K562 (cell line): ENCODE measurements around the gene ZBTB25. TPM values are rescaled to one million over a fixed set of nuclear protein-coding genes. Genes with fewer than 3 reads are reported as not detected.

Source experiments
- ATAC-seq: fragments of 200-7000 bp; cut with Tn5 transposase; 3 replicates; pipeline ENCODE4 v1.9.1; 2020; ENCODE audit warnings: moderate library complexity
- BruUV-seq: library from RNA; stranded (reverse); fragments of 400-500 nt; replicated peaks from 2 replicates; lab custom pipeline; 2021; lab: Mats Ljungman, UMichigan
- CTCF ChIA-PET: fragments of 300-600 bp; formaldehyde crosslinking; extraction: SDS; loops from one replicate; lab custom pipeline; 2021; ENCODE audit warnings: low intra/inter-chr PET ratio; lab: Yijun Ruan, JAX
- POLR2A ChIA-PET: fragments of 300-600, 350-650 bp; sonication (Branson Sonifier 250); formaldehyde crosslinking; extraction: SDS; loops from one replicate; lab custom pipeline; 2021; ENCODE audit warnings: antibody characterized with exemption, inconsistent platforms; lab: Yijun Ruan, JAX
- DNase-seq, 4 experiments: peaks; one replicate each; pipeline versions ENCODE4 v3.0.0 to v3.0.0-alpha.2; 2011 to 2018; ENCODE audit warnings: low spot score in 3 of 4, mixed read lengths in 3 of 4; ENCODE audit errors: extremely low read depth in 1 of 4
- FAIRE-seq: peaks from 2 replicates; lab custom pipeline; 2011; peaks lifted over from hg19 to GRCh38; lab: Jason Lieb, UNC
- H2AFZ ChIP-seq: 2 replicates; pipeline ENCODE4 v1.6.0; 2011; ENCODE audit warnings: low read depth, low read length, control low read depth, inconsistent platforms
- H3K27ac ChIP-seq: fragments of 200-600 bp; 3 replicates; pipeline ENCODE4 v1.8.0; 2011; ENCODE audit warnings: low read depth, mild to moderate bottlenecking, control low read depth, inconsistent platforms, low read length, moderate library complexity, mixed read lengths; ENCODE audit errors: extremely low read depth
- H3K27me3 ChIP-seq, 2 experiments: fragments of 300-600 bp in 1 of 2; 2 replicates in 1 of 2; 3 replicates in 1 of 2; pipeline versions ENCODE4 v1.6.0 to v1.8.0; 2011; ENCODE audit warnings: inconsistent platforms in 2 of 2, low read length in 2 of 2, mild to moderate bottlenecking in 1 of 2, mixed read lengths in 1 of 2, moderate library complexity in 1 of 2; ENCODE audit not compliant: control insufficient read depth in 2 of 2, insufficient read depth in 2 of 2
- H3K36me3 ChIP-seq: fragments of 300-600 bp; 3 replicates; pipeline ENCODE4 v1.8.0; 2011; ENCODE audit warnings: mild to moderate bottlenecking, low read length, inconsistent platforms; ENCODE audit not compliant: control insufficient read depth, insufficient read depth
- H3K4me1 ChIP-seq, 2 experiments: fragments of 200-600 bp in 1 of 2; replicated peaks in 1 of 2; 2 replicates in 1 of 2; 3 replicates in 1 of 2; pipeline versions ENCODE4 v1.5.1 to v1.8.0; 2011; ENCODE audit warnings: inconsistent platforms in 2 of 2, low read length in 2 of 2, mild to moderate bottlenecking in 1 of 2, mixed read lengths in 1 of 2, moderate library complexity in 1 of 2; ENCODE audit not compliant: control insufficient read depth in 2 of 2, insufficient read depth in 2 of 2
- H3K4me2 ChIP-seq: 2 replicates; pipeline ENCODE4 v1.6.1; 2011; ENCODE audit warnings: low read length, control low read depth, inconsistent platforms, mixed read lengths; ENCODE audit not compliant: insufficient read depth
- H3K4me3 ChIP-seq: fragments of 200-600 bp; sonication (generic), shearing (Covaris generic); 2 replicates; pipeline ENCODE4 v1.5.1; 2016; ENCODE audit warnings: control low read depth, inconsistent platforms
- H3K79me2 ChIP-seq: fragments of 200-600 bp; 3 replicates; pipeline ENCODE4 v1.8.0; 2011; ENCODE audit warnings: low read length, inconsistent platforms; ENCODE audit not compliant: control insufficient read depth, insufficient read depth
- H3K9ac ChIP-seq, 2 experiments: 2 replicates each; pipeline versions ENCODE4 v1.6.0 to v1.6.1; 2011; ENCODE audit warnings: low read depth in 2 of 2, low read length in 2 of 2, control low read depth in 1 of 2, inconsistent platforms in 1 of 2, mild to moderate bottlenecking in 1 of 2, mixed read lengths in 1 of 2; ENCODE audit not compliant: insufficient read depth in 1 of 2
- H3K9me1 ChIP-seq: one replicate; pipeline ENCODE4 v1.6.0; 2011; ENCODE audit warnings: inconsistent platforms, mild to moderate bottlenecking, low read length, moderate library complexity; ENCODE audit not compliant: control insufficient read depth, insufficient read depth
- H3K9me3 ChIP-seq: replicated peaks from 2 replicates; pipeline ENCODE4 v1.5.1; 2011; ENCODE audit warnings: low read depth, low read length, inconsistent platforms; ENCODE audit not compliant: control insufficient read depth, insufficient read depth
- H4K20me1 ChIP-seq: replicated peaks from 2 replicates; pipeline ENCODE4 v1.6.1; 2011; ENCODE audit warnings: low read length, inconsistent platforms, mixed read lengths; ENCODE audit not compliant: control insufficient read depth, insufficient read depth
- CREBBP ChIP-seq: IDR thresholded peaks from one replicate; pipeline ENCODE4 v1.6.1; 2012; ENCODE audit warnings: low read depth, mild to moderate bottlenecking, control low read depth, inconsistent platforms, low read length
- ETS2 ChIP-seq: IDR thresholded peaks from 2 replicates; pipeline ENCODE4 v1.6.1; 2016; ENCODE audit warnings: borderline replicate concordance, missing genetic modification characterization, mild to moderate bottlenecking, moderate library complexity, missing compliant biosample characterization; ENCODE audit not compliant: poor library complexity, severe bottlenecking
- FUS ChIP-seq: fragments of 200-400 bp; formaldehyde crosslinking; optimal IDR thresholded peaks from 2 replicates; pipeline ENCODE3; 2017; ENCODE audit warnings: low read depth, low read length
- MXD1 ChIP-seq: fragments of 250-450 bp; sonication (Bioruptor Pico); IDR thresholded peaks from 2 replicates; pipeline ENCODE4 v1.8.0; 2021; ENCODE audit warnings: borderline replicate concordance, mild to moderate bottlenecking, moderate library complexity; ENCODE audit not compliant: poor library complexity, severe bottlenecking
- NCOA4 ChIP-seq: fragments of 450-650 bp; IDR thresholded peaks from 2 replicates; pipeline ENCODE4 v1.6.1; 2018; ENCODE audit warnings: mild to moderate bottlenecking; ENCODE audit not compliant: partially characterized antibody
- NCOR1 ChIP-seq: fragments of 450-650 bp; IDR thresholded peaks from 2 replicates; pipeline ENCODE4 v1.6.1; 2016; ENCODE audit warnings: mild to moderate bottlenecking, moderate library complexity
- NFXL1 ChIP-seq: fragments of 450-650 bp; formaldehyde crosslinking; IDR thresholded peaks from 2 replicates; pipeline ENCODE4 v1.4.0; 2021; ENCODE audit warnings: mild to moderate bottlenecking
- RAD21 ChIP-seq, 2 experiments: fragments of 250-450 bp in 1 of 2; fragments of 450-650 bp in 1 of 2; sonication (Bioruptor Pico) in 1 of 2; formaldehyde crosslinking in 1 of 2; IDR thresholded peaks in 1 of 2; conservative IDR thresholded peaks in 1 of 2; 2 replicates each; pipeline versions ENCODE4 v1.4.0 to v1.8.0; 2020 to 2022; ENCODE audit warnings: mild to moderate bottlenecking in 2 of 2, moderate library complexity in 1 of 2
- SRSF3 ChIP-seq: fragments of 200-400 bp; formaldehyde crosslinking; IDR thresholded peaks from 2 replicates; pipeline ENCODE4 v1.6.1; 2016; ENCODE audit warnings: mild to moderate bottlenecking, low read length, moderate library complexity; ENCODE audit not compliant: insufficient read depth
- ZNF146 ChIP-seq: IDR thresholded peaks from one replicate; pipeline ENCODE4 v1.6.1; 2018; ENCODE audit warnings: missing compliant biosample characterization; ENCODE audit not compliant: unreplicated experiment
- WGBS: fragments of 100-300 bp; shearing (Covaris generic); methylation state at CpG from one replicate; pipeline ENCODE4 v1.1.6; 2016; ENCODE audit warnings: low coverage, mixed read lengths; ENCODE audit not compliant: insufficient coverage; ENCODE audit errors: missing lambda C conversion rate; 5-methylcytosine and 5-hydroxymethylcytosine counted together
- in situ Hi-C: fragments of 300-500 bp; cut with MboI; formaldehyde crosslinking; loops from 4 replicates; pipeline ENCODE4 v1.15.0; 2018; ENCODE audit warnings: inconsistent platforms, mixed read lengths
- intact Hi-C: fragments of 100-400 bp; cut with micrococcal nuclease; formaldehyde crosslinking; loops from 2 replicates; pipeline ENCODE4 v1.14.2; 2022
- polyA plus RNA-seq, 8 experiments: library from polyadenylated mRNA; depleted of rRNA in 4 of 8; stranded (reverse) in 5 of 8; unstranded in 3 of 8; fragments of >200 nt; fragmentation: Nextera tagmentation in 2 of 8; fragmentation: Illumina TruSeq in 1 of 8; extraction: Ambion mirVana in 2 of 8; extraction: Trizol in 1 of 8; gene quantifications; 2 replicates each; pipeline versions ENCODE4 v1.2.1 to v1.2.3, GENCODE V29; 2011 to 2014; ENCODE audit warnings: inconsistent platforms in 1 of 8, missing spikeins in 1 of 8
- total RNA-seq, 7 experiments: library from RNA; depleted of rRNA in 6 of 7; stranded (reverse); fragments of >200 nt in 6 of 7; fragmentation: Illumina TruSeq in 2 of 7; extraction: Trizol in 2 of 7; gene quantifications; 2 replicates each; pipeline versions ENCODE4 v1.2.1 to v1.2.3, GENCODE V29; 2011 to 2021; ENCODE audit warnings: low replicate concordance in 1 of 7

Gene ZBTB25
- total and polyA plus RNA-seq, 9 of the 15 experiments (the other 6 are each of a cell fraction or from before 2014, with no cell fraction given) = 0.61 to 3.9 (median 2.3) TPM

GRCh38 chr14:64422756-64423155, 80.9 kb downstream of the ZBTB25 start:
- ATAC-seq (no peak), DNase-seq (no peak)
- no peak overlapping the region for H3K9ac ChIP-seq
- peaks cover 84% of the 10 kb centered on the region for H3K36me3 ChIP-seq
- 90% methylated on average over 7 of the region's 7 CpGs for WGBS
- H4K20me1 ChIP-seq = no peaks in the 10 kb centered on the region
- POLR2A ChIA-PET = no interaction called here
- intact Hi-C loops = loop anchor here (10.0 kb wide), 1 partner anchor 78 kb away; no protein-coding TSS in a partner anchor
- H3K27me3 ChIP-seq = no peaks in the 10 kb centered on the region
- no peaks in the 10 kb centered on the region for H3K9me1 ChIP-seq
- BruUV-seq = no TSS peak
- TF ChIP-seq NFXL1 = no peak
- no peak for TF ChIP-seq ZNF146 (CRISPR knock-in tag)
- no peak for TF ChIP-seq NCOR1
- no peak for TF ChIP-seq MXD1
- TF ChIP-seq CREBBP = no peak
- no peak for TF ChIP-seq NCOA4
- no peak for TF ChIP-seq RAD21 (CRISPR knock-in tag; conservative IDR thresholded peaks at IDR 0.05 in 1 of 2, IDR thresholded peaks at IDR 0.05 in 1 of 2)
- no peak for TF ChIP-seq FUS
- TF ChIP-seq SRSF3 = no peak
- TF ChIP-seq ETS2 (tag) = no peak
- TF ChIP-seq, all 486 proteins: peak for 0
- H2AFZ ChIP-seq = no peak overlapping the region
- no peak overlapping the region for H3K4me3 ChIP-seq
- no peak overlapping the region for H3K27ac ChIP-seq
- no peak for FAIRE-seq
- no peaks in the 10 kb centered on the region for H3K4me1 ChIP-seq
- CTCF ChIA-PET = no interaction called here
- in situ Hi-C loops = no loop called here
- no peaks in the 10 kb centered on the region for H3K9me3 ChIP-seq
- H3K4me2 ChIP-seq = no peak overlapping the region
- H3K79me2 ChIP-seq = no peaks in the 10 kb centered on the region
